MV-4-11 (cell line): ENCODE data around the gene ZKSCAN4.

Experiments
- DNase-seq: peaks from one replicate; lab custom pipeline; 2025; lab: John Stamatoyannopoulos, UW

The ZKSCAN4 gene

DNA sequence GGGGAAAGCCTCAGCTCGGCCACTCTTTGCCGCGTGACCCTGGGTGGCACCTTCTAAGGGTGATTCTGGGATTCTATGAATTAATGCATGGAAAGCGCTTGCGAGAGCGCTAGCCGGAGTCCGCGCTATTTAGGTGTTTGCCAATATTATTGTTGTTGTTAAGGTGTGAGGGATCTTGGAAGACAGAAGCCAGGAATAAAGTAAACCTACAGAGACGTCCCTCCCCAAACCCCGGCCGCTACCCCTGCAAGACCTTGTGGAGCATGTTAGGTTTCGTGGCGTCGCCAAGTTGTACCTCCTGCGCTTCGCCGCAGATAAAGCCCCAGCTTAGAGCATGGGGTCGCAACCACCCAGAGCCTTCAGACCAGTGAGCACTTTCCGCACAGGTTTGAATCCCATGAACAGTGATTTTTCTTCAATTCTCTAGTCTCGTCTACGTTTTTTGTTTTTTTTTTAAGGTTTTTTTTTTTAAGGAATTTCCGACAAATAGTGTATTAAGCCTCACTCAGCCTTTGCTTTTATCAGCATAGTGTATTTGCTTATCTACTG, 43.9 kb downstream of the ZKSCAN4 start:
- DNase-seq = no peak

DNA sequence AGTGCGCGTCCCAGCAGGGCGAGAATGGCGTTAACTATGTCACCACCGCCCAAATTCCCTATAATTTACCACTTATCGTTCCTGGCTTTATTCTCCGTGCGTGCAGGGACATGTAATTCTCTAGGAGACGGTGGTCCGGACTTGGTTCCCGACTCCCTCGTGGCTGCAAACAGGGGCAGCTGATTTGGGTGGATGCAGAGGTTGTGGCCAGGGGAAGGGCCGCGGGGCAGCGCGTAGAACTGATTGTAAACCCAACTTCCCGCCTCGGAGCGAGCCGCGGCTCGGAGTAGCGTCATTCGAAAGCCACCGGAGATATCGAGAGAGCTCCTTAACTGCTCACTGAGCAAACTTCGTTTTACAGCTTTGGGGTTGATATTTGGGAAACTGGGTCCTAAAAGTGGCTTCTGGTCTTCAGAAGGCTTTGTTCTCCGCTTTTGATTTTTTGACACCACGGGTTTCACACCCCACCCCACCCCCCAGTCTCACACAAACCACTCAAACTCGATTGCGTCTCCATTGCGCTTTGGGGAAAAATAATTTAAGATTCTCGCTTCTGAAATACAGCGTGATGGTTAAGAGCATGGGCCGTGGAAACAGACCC, 44.5 kb downstream of the ZKSCAN4 start:
- peak; percentile 4 for DNase-seq

- DNase-seq = no peak
These were observed 45.0 kb downstream of the ZKSCAN4 start for GRCh38 chr6:28206928-28207509.

DNA sequence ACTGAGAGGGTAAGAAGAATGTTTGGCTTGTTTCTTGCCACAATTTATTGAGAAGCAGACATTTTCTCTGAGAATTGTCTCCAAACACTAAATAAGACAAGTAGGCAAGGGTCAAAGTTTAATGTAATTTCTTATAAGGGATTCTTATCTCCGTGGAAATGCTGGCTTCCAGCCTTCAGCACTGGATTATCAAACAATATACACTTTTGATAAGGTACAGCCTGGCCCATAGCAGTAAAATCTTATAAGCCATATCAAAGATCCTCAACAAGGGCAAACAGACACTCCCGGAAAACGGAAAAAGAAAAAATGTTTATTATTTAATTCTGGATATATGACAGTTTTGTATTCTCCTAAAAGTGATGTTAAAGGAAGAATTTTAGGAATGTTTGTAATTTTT, 45.5 kb downstream of the ZKSCAN4 start:
- no peak for DNase-seq

- DNase-seq = no peak
These were observed 46.2 kb downstream of the ZKSCAN4 start for GRCh38 chr6:28205879-28206278.

DNA sequence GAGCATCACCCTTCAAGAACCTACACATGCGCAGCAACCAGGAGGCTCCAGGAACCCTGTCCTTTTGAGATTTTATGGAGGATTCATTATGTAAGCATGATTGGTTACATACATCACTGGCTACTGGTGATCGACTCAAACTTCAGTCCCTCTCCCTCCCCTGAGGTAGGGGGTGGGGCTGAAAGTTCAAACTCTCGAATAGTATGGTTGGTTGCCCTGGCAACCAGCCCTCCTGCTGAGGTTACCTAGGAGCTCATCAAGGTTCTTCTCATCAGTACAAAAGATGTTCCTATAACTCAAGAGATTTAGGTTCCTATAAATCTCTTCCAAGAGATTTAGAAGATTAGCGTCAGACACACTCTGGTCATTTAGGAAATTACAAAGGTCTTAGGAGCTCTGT, 48.9 kb downstream of the ZKSCAN4 start:
- no peak for DNase-seq

GRCh38 chr6:28200020-28200419, 52.0 kb downstream of the ZKSCAN4 start:
- no peak for DNase-seq
